SU-DHL-6 (cell line): ENCODE data around the gene GAPDH.

Experiments
- CTCF ChIP-seq: fragments of 200-600 bp; sonication (generic); IDR thresholded peaks from one replicate; pipeline ENCODE4 v1.5.1; 2017; ENCODE audit warnings: antibody characterized with exemption, mild to moderate bottlenecking, low read length, moderate library complexity; ENCODE audit not compliant: insufficient read depth, poor library complexity, severe bottlenecking
- EZH2phosphoT487 ChIP-seq: fragments of 200-600 bp; sonication (generic), shearing (Covaris generic); conservative IDR thresholded peaks from 2 replicates; pipeline ENCODE4 v1.6.1; 2018; ENCODE audit warnings: mild to moderate bottlenecking, antibody characterized with exemption, low read length, moderate library complexity, mixed read lengths

GRCh38 chr12:6494258-6494743, 40.0 kb upstream of the GAPDH start:
- TF ChIP-seq EZH2phosphoT487: no peak
- TF ChIP-seq CTCF: no peak
